ENCODE data around the gene CCDC201.

The CCDC201 gene

GRCh38 chr7:45892407-45893035, 19.6 kb upstream of the CCDC201 start:
- DNase-seq = no peak

DNA sequence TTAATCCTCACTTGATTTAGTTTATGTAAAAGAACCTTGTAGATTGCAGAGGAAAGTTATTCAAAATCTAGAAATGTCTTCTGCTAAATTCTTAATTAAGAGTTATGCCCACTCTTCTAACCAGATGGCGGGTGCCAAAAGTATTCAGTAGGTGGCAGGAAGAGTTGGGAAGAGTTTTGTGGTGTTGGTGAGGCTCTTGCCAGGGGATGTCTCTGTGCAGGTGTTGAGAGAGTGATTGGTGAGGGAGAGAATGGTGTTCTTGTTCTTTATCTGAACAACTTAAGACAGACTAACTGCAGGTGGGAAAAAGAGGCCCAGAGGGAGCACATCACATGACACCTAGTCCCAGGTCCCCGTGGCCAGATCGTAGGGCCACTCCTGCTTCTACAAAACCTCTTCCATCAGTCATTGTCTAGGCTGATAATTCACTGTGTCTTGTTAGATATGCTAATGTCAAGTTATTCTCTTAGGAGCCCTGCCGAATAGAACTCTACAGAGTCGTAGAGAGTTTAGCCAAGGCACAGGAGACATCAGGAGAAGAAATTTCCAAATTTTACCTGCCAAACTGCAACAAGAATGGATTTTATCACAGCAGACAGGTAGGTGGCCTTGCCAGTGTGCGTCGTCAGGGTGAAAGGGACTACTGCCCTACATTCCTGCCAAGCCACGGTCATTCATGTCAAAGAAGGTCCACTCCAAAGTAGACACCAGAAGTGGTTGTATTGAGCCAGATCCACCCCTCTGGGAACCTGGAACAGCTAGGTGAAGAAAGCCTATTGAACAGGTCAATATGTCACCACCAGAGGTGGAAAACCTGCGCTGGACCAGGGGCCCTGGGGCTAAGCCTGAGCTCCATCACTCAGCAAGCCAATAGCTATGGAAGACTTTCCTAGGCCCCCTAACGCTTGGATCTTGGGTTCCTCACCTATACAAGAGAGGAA, 18.9 kb upstream of the CCDC201 start:
- DNase-seq = no peak

- DNase-seq = no peak
Observed at GRCh38 chr7:45890902-45891461, 18.1 kb upstream of the CCDC201 start.

DNA sequence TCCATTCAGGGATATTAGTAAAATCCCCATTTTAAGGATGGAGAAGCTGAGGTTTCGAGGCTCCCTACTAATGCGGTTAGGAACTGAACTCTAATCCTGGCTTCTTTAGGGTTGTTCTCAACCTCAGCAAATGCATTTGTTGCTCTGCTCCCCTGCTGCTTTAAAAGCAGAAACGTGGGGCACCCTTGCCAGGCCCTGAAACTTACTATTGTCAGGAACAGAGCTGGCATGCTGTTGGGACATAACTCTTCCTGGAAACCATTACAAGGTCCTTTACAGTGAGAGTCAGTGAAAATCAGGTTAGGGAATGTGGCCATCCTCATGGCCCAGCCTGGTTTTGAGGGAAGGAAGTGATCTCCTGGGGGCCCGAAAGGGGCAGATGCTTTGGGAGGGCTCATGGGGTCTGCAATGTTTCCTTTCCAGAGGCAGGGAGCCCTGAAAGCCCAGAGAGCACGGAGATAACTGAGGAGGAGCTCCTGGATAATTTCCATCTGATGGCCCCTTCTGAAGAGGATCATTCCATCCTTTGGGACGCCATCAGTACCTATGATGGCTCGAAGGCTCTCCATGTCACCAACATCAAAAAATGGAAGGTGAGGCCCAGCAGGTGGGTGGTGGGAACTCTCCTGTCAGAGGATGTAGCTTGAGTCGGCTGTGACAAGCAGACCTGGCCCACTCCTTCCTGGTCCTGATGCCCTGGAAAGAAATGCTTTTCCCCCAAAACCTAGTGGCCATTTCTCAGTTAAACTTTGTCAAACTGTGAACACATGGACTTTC, 17.4 kb upstream of the CCDC201 start:
- no peak for DNase-seq

DNA sequence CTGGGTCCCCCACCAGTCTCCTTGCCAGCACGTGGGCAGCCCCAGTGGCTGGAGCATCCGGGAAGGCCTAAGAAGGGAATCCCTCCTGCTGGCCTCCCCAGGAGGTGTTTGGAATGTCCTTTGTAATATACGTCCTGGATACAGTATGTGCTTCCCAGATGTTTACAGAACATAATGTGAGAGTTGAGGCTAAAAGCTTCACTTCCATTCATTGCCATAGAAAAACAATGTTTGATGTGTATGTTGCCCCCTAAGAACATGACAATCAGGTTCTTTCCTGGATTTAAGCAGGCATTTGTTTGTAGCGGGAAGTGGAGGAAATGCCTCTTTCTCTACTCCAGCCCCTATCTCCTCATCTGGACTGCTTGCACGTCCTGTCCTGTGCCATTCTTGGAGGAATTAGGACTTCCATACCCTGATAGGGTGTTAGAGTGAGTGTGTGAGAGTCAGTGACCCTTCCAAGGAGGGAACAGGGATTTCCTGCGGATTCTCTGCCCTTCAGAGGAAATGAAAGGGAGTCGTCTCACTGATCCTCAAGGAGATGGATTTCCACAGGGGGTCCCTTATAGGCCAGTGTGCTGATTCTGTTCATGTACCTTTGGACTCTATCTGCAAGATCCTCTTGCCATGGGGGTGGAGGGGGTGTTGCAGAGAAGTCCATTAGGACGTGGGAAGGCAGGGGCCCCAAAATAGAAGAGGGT, 16.6 kb upstream of the CCDC201 start:
- DNase-seq = no peak

- DNase-seq = no peak
Observed at GRCh38 chr7:45888993-45889366, 16.1 kb upstream of the CCDC201 start.

GRCh38 chr7:45888185-45888992, 15.5 kb upstream of the CCDC201 start, which contains the start of gene IGFBP1:
TSS of gene IGFBP1 (plus strand) at chr7:45888488. CDS start at chr7:45888653, 165 bp downstream.
- no peak for DNase-seq

- DNase-seq = no peak
Observed at GRCh38 chr7:45886931-45887667, 14.2 kb upstream of the CCDC201 start.

DNA sequence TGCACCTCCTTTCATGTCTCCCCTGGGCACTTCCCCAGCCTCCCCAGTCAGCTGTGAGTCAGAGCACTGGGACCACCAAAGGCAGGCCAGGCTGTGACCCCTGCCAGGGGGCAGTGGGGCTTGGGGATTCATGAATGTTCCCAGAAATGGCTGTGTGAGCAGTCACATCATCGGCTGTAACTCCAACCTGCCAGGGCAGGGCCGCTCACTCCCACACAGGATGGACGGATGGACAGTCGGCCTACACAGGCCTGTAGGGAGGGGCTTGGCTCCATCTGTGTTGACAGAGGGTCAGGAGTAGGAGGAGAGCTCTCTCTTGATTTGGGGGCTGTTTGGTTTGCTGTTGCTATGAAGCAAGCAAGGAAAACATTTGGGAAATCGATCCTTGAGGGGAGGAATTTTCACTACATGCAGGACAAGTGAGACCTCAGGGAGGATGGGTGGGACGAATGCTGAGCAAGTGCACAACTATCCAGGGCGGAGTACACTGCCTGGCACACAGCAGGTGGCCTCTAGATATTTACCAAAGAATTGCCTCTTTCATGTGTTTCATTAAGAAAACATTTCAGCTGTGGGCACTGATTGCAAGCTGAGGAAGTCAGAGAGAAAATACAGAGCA, 12.5 kb upstream of the CCDC201 start:
- no peak for DNase-seq

DNA sequence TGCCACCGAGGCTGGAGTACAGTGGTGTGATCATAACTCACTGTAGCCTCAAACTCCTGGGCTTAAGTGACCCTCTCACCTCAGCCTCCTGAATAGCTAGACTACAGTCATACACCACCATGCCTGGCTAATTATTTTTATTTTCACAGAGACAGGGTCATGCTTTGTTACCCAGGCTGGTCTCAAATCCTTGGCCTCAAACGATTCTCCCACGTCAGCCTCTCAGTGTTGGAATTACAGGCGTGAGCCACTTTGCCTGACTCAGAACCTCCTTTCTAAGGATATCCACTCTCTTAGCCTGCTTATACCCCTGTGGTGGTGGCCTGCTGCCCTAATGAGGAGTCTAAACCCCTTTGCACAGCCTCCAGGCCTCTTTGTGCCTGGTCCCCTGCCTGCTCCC, 11.3 kb upstream of the CCDC201 start:
- DNase-seq = no peak

DNA sequence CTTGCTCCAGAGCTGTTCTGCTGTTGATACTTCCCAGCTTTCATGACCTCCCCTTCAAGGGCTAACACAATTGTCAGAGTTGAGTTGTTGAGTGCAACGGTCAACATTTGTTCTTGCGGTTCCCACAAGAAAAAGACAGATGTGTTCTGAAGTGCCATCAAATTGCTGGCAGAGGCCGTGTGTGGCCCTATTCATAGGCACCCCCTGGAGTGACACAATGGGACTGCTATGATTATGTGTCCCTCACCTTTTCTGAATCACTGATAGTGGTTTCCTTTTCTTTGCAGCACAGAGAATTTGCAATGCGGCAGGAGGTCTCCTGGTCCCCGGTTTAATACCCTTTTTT, 9.6 kb upstream of the CCDC201 start:
- DNase-seq = no peak

GRCh38 chr7:45881759-45882464, 9.0 kb upstream of the CCDC201 start:
- DNase-seq = no peak

GRCh38 chr7:45881280-45881758, 8.4 kb upstream of the CCDC201 start:
- no peak for DNase-seq

DNA sequence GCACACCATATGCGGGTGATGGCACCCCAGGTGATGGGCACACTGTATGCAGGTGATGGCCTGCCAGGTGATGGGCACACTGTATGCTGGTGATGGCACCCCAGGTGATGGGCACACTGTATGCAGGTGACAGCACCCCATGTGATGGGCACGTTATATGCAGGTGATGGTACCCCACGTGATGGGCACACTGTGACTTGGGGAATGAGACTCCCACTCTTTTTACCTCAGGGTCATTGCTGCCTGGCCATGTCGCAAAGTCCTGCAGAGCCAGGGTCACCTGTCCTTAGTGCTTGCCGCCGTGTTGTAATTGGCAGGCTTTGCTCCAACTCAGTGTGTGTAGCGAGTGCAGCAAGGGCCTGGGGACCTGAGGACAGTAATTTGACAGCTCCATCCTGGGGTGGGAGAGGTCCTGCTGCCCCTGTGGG, 7.6 kb upstream of the CCDC201 start:
- no peak for DNase-seq

GRCh38 chr7:45878457-45879144, 5.7 kb upstream of the CCDC201 start:
- no peak for DNase-seq

- DNase-seq = no peak
Observed at GRCh38 chr7:45876519-45876918, 3.6 kb upstream of the CCDC201 start.

DNA sequence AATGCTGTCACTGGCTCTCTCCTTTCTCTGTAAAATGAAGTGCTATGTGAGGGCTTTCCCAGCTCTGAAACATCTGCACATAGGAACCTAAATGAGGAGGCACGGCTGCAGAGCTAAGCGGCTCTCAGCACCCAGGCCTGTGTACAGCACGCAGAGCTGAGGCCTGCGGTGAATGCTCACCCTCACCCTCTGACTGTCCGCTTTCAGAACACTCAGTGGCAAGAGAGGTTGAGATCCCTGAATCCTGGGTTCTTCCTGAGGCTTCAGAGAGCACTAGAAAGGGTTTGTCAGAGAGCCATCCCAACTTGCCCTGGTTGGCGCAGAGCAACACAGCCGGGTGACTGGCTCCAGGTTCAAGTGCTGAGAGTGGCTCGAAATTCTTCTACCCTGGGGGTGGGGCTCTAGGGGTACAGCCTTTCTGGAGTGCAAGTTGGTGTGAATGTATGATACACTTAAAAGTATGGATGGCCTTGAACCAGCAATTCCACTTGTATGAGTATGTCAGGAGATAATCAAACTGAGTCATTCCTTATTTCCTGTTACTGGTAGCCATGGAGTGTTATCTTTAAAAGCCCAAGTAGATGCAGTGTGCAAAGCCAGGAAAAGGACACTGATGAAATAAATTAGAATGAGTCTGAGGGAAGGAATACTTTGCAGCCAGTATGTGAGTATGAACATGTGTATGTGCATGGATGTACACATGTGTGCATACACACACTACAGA, 1.7 kb upstream of the CCDC201 start:
- no peak for DNase-seq

DNA sequence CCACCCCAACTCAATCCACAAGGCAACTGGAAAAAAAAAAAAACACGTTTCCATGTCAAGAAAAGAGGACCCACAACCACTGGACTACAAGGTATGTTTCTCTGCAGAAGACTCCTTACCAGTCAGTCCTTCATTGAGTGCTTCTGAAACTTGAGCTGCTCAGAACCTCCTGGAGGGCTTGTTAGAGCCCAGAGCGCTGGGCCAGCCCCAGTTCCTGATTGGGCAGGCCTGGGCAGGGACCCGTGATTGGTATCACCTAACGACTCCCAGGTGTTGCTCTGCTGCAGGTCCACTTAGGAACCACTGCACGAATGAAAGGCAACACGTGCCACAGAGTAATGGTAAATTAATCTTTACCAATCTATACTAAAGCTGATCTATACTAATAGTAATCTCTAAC, 473 bp upstream of the CCDC201 start:
- DNase-seq = no peak

Measured in stimulated activated CD4-positive, alpha-beta T cell treated with anti-CD3 and anti-CD28 coated beads, Interleukin-4, amount 100 ng/mL, for 4 hours (primary cell).